ENCODE measurements around the gene ZNF513.

DNA sequence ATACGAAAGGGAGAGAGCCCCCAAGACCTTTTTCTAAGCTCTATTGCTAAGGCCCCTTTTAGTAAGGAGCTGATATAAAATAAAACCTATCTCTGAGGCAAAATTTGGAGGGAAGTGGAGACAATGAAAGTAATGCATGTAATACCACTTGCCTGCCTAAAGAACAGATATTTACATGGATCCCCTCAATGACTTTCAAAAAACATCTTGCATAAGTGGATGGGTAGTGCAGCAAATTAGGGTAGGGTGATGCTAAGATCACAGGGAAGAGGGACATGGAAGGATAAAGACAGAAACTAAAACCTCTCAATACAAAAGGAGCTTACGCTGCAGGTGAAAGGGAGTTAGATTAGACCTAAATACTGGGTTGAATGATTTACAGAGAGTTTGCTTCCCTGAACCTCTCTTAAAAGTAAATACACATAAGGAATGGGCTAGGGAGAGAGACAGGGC is 1.1 kb downstream of the ZNF513 start:
- TF ChIP-seq, protein P1, sequence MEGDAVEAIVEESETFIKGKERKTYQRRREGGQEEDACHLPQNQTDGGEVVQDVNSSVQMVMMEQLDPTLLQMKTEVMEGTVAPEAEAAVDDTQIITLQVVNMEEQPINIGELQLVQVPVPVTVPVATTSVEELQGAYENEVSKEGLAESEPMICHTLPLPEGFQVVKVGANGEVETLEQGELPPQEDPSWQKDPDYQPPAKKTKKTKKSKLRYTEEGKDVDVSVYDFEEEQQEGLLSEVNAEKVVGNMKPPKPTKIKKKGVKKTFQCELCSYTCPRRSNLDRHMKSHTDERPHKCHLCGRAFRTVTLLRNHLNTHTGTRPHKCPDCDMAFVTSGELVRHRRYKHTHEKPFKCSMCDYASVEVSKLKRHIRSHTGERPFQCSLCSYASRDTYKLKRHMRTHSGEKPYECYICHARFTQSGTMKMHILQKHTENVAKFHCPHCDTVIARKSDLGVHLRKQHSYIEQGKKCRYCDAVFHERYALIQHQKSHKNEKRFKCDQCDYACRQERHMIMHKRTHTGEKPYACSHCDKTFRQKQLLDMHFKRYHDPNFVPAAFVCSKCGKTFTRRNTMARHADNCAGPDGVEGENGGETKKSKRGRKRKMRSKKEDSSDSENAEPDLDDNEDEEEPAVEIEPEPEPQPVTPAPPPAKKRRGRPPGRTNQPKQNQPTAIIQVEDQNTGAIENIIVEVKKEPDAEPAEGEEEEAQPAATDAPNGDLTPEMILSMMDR (IDR thresholded peaks at IDR 0.05): no peak
- TF ChIP-seq EZH2 (IDR thresholded peaks at IDR 0.05; ENCODE audit: borderline replicate concordance, insufficient read depth, low read depth, low read length, poor library complexity, severe bottlenecking): no peak
